ENCODE measurements around the gene MOB3B.

MOB3B gene

GRCh38 chr9:27563738-27564430, 34.3 kb upstream of the MOB3B start:
- H3K27ac ChIP-seq (ENCODE audit: low read length) = no peak overlapping the region
- no peaks in the 10 kb centered on the region for H3K9me3 ChIP-seq (ENCODE audit: control insufficient read depth, low read depth, low read length)
- no peaks in the 10 kb centered on the region for H3K27me3 ChIP-seq (ENCODE audit: control insufficient read depth, insufficient read depth, low read length)
- H3K9ac ChIP-seq (ENCODE audit: low read length) = no peak overlapping the region
- H3K4me3 ChIP-seq (ENCODE audit: low read length) = no peak overlapping the region
- peaks cover 52% of the 10 kb centered on the region for H3K36me3 ChIP-seq (ENCODE audit: control insufficient read depth, low read depth, low read length)
- no peaks in the 10 kb centered on the region for H3K4me1 ChIP-seq (ENCODE audit: control insufficient read depth, low read depth, low read length)

GRCh38 chr9:27561685-27562084, 32.1 kb upstream of the MOB3B start:
- Histone ChIP-seq H3K9ac (ENCODE audit: low read length) (no peak overlapping the region), H3K36me3 (ENCODE audit: control insufficient read depth, low read depth, low read length) (peaks cover 67% of the 10 kb centered on the region)

GRCh38 chr9:27560457-27560856, 30.8 kb upstream of the MOB3B start:
- no peak overlapping the region for H3K9ac ChIP-seq (ENCODE audit: low read length)
- H3K9me3 ChIP-seq (ENCODE audit: control insufficient read depth, low read depth, low read length) = no peaks in the 10 kb centered on the region
- no peak overlapping the region for H3K4me3 ChIP-seq (ENCODE audit: low read length)
- no peaks in the 10 kb centered on the region for H3K4me1 ChIP-seq (ENCODE audit: control insufficient read depth, low read depth, low read length)
- H3K27me3 ChIP-seq (ENCODE audit: control insufficient read depth, insufficient read depth, low read length) = no peaks in the 10 kb centered on the region
- H3K36me3 ChIP-seq (ENCODE audit: control insufficient read depth, low read depth, low read length) = peaks cover 65% of the 10 kb centered on the region
- H3K27ac ChIP-seq (ENCODE audit: low read length) = no peak overlapping the region

More at GRCh38 chr9:27561685-27562084, 32.1 kb upstream of the MOB3B start:
- no peaks in the 10 kb centered on the region for H3K4me1 ChIP-seq (ENCODE audit: control insufficient read depth, low read depth, low read length)
- no peak overlapping the region for H3K27ac ChIP-seq (ENCODE audit: low read length)
- no peaks in the 10 kb centered on the region for H3K9me3 ChIP-seq (ENCODE audit: control insufficient read depth, low read depth, low read length)
- no peaks in the 10 kb centered on the region for H3K27me3 ChIP-seq (ENCODE audit: control insufficient read depth, insufficient read depth, low read length)
- no peak overlapping the region for H3K4me3 ChIP-seq (ENCODE audit: low read length)

GRCh38 chr9:27558307-27558706, 28.7 kb upstream of the MOB3B start:
- Histone ChIP-seq H3K4me1 (ENCODE audit: control insufficient read depth, low read depth, low read length) (no peaks in the 10 kb centered on the region), H3K4me3 (ENCODE audit: low read length) (no peak overlapping the region), H3K9ac (ENCODE audit: low read length) (no peak overlapping the region), H3K9me3 (ENCODE audit: control insufficient read depth, low read depth, low read length) (no peaks in the 10 kb centered on the region), H3K27ac (ENCODE audit: low read length) (no peak overlapping the region), H3K27me3 (ENCODE audit: control insufficient read depth, insufficient read depth, low read length) (no peaks in the 10 kb centered on the region), H3K36me3 (ENCODE audit: control insufficient read depth, low read depth, low read length) (peaks cover 64% of the 10 kb centered on the region)

- no peak overlapping the region for H3K27ac ChIP-seq (ENCODE audit: low read length)
- no peak overlapping the region for H3K4me3 ChIP-seq (ENCODE audit: low read length)
- no peaks in the 10 kb centered on the region for H3K4me1 ChIP-seq (ENCODE audit: control insufficient read depth, low read depth, low read length)
- no peak overlapping the region for H3K9ac ChIP-seq (ENCODE audit: low read length)
- no peaks in the 10 kb centered on the region for H3K27me3 ChIP-seq (ENCODE audit: control insufficient read depth, insufficient read depth, low read length)
- H3K9me3 ChIP-seq (ENCODE audit: control insufficient read depth, low read depth, low read length) = no peaks in the 10 kb centered on the region
- H3K36me3 ChIP-seq (ENCODE audit: control insufficient read depth, low read depth, low read length) = peaks cover 55% of the 10 kb centered on the region
These were observed 26.9 kb upstream of the MOB3B start for GRCh38 chr9:27556470-27556869.

GRCh38 chr9:27554712-27555111, 25.1 kb upstream of the MOB3B start:
- H3K36me3 ChIP-seq (ENCODE audit: control insufficient read depth, low read depth, low read length) = peaks cover 43% of the 10 kb centered on the region
- no peaks in the 10 kb centered on the region for H3K27me3 ChIP-seq (ENCODE audit: control insufficient read depth, insufficient read depth, low read length)
- no peaks in the 10 kb centered on the region for H3K9me3 ChIP-seq (ENCODE audit: control insufficient read depth, low read depth, low read length)

GRCh38 chr9:27549196-27549755, 19.7 kb upstream of the MOB3B start:
- no peak overlapping the region for H3K4me3 ChIP-seq (ENCODE audit: low read length)
- no peaks in the 10 kb centered on the region for H3K4me1 ChIP-seq (ENCODE audit: control insufficient read depth, low read depth, low read length)
- no peaks in the 10 kb centered on the region for H3K9me3 ChIP-seq (ENCODE audit: control insufficient read depth, low read depth, low read length)
- H3K36me3 ChIP-seq (ENCODE audit: control insufficient read depth, low read depth, low read length) = peaks cover 31% of the 10 kb centered on the region
- no peak overlapping the region for H3K27ac ChIP-seq (ENCODE audit: low read length)
- no peak overlapping the region for H3K9ac ChIP-seq (ENCODE audit: low read length)
- no peaks in the 10 kb centered on the region for H3K27me3 ChIP-seq (ENCODE audit: control insufficient read depth, insufficient read depth, low read length)

More at GRCh38 chr9:27554712-27555111, 25.1 kb upstream of the MOB3B start:
- Histone ChIP-seq H3K4me3 (ENCODE audit: low read length) (no peak overlapping the region), H3K27ac (ENCODE audit: low read length) (no peak overlapping the region), H3K9ac (ENCODE audit: low read length) (no peak overlapping the region), H3K4me1 (ENCODE audit: control insufficient read depth, low read depth, low read length) (no peaks in the 10 kb centered on the region)

- H3K36me3 ChIP-seq (ENCODE audit: control insufficient read depth, low read depth, low read length) = peaks cover 26% of the 10 kb centered on the region
- H3K27ac ChIP-seq (ENCODE audit: low read length) = no peak overlapping the region
- H3K9me3 ChIP-seq (ENCODE audit: control insufficient read depth, low read depth, low read length) = no peaks in the 10 kb centered on the region
- H3K9ac ChIP-seq (ENCODE audit: low read length) = no peak overlapping the region
- H3K4me1 ChIP-seq (ENCODE audit: control insufficient read depth, low read depth, low read length) = no peaks in the 10 kb centered on the region
- no peak overlapping the region for H3K4me3 ChIP-seq (ENCODE audit: low read length)
- H3K27me3 ChIP-seq (ENCODE audit: control insufficient read depth, insufficient read depth, low read length) = no peaks in the 10 kb centered on the region
These were observed 18.6 kb upstream of the MOB3B start for GRCh38 chr9:27548055-27548741.

GRCh38 chr9:27545471-27545870, 15.9 kb upstream of the MOB3B start:
- H3K9me3 ChIP-seq (ENCODE audit: control insufficient read depth, low read depth, low read length) = no peaks in the 10 kb centered on the region
- H3K36me3 ChIP-seq (ENCODE audit: control insufficient read depth, low read depth, low read length) = peaks cover 25% of the 10 kb centered on the region
- no peak overlapping the region for H3K9ac ChIP-seq (ENCODE audit: low read length)
- H3K27me3 ChIP-seq (ENCODE audit: control insufficient read depth, insufficient read depth, low read length) = no peaks in the 10 kb centered on the region
- no peaks in the 10 kb centered on the region for H3K4me1 ChIP-seq (ENCODE audit: control insufficient read depth, low read depth, low read length)
- H3K27ac ChIP-seq (ENCODE audit: low read length) = no peak overlapping the region
- H3K4me3 ChIP-seq (ENCODE audit: low read length) = no peak overlapping the region

GRCh38 chr9:27542508-27542907, 12.9 kb upstream of the MOB3B start:
- no peaks in the 10 kb centered on the region for H3K27me3 ChIP-seq (ENCODE audit: control insufficient read depth, insufficient read depth, low read length)
- H3K9me3 ChIP-seq (ENCODE audit: control insufficient read depth, low read depth, low read length) = no peaks in the 10 kb centered on the region
- no peaks in the 10 kb centered on the region for H3K4me1 ChIP-seq (ENCODE audit: control insufficient read depth, low read depth, low read length)
- H3K9ac ChIP-seq (ENCODE audit: low read length) = no peak overlapping the region
- no peak overlapping the region for H3K4me3 ChIP-seq (ENCODE audit: low read length)
- H3K27ac ChIP-seq (ENCODE audit: low read length) = no peak overlapping the region
- H3K36me3 ChIP-seq (ENCODE audit: control insufficient read depth, low read depth, low read length) = peaks cover 16% of the 10 kb centered on the region

GRCh38 chr9:27541740-27542139, 12.1 kb upstream of the MOB3B start:
- Histone ChIP-seq H3K9ac (ENCODE audit: low read length) (no peak overlapping the region), H3K4me3 (ENCODE audit: low read length) (no peak overlapping the region), H3K27ac (ENCODE audit: low read length) (no peak overlapping the region), H3K27me3 (ENCODE audit: control insufficient read depth, insufficient read depth, low read length) (no peaks in the 10 kb centered on the region), H3K9me3 (ENCODE audit: control insufficient read depth, low read depth, low read length) (no peaks in the 10 kb centered on the region), H3K36me3 (ENCODE audit: control insufficient read depth, low read depth, low read length) (peaks cover 10% of the 10 kb centered on the region), H3K4me1 (ENCODE audit: control insufficient read depth, low read depth, low read length) (no peaks in the 10 kb centered on the region)
